SK-N-SH (cell line): ENCODE results near the gene TMEM231. TPM values are rescaled to one million over a fixed set of nuclear protein-coding genes. Genes with fewer than 3 reads are reported as not detected.
"Not testable (repeated sequence)": the region's sequence is repeated elsewhere in the genome, so short reads cannot be mapped to it uniquely, and the experiment has no call there.

Source experiments
- CTCF ChIA-PET: fragments of 300-600, 350-600 bp; formaldehyde crosslinking; extraction: SDS; loops from one replicate; lab custom pipeline; 2021; lab: Yijun Ruan, JAX
- POLR2A ChIA-PET: fragments of 350-600 bp; sonication (Branson Sonifier 250); formaldehyde crosslinking; extraction: SDS; loops from one replicate; lab custom pipeline; 2020; ENCODE audit warnings: antibody characterized with exemption, inconsistent platforms; lab: Yijun Ruan, JAX
- DNase-seq: peaks from one replicate; pipeline ENCODE4 v3.0.0; 2012
- H2AFZ ChIP-seq: fragments of 200-600 bp; sonication (generic); 2 replicates; pipeline ENCODE4 v1.8.1; 2016; ENCODE audit warnings: antibody characterized with exemption, mild to moderate bottlenecking, low read depth
- H3F3A ChIP-seq: fragments of 200-600 bp; sonication (generic); replicated peaks from 2 replicates; pipeline ENCODE3; 2016; ENCODE audit warnings: antibody characterized with exemption, mild to moderate bottlenecking; ENCODE audit not compliant: insufficient read depth
- H3K27ac ChIP-seq, 2 experiments: fragments of 200-500 bp in 1 of 2; fragments of 200-600 bp in 1 of 2; sonication (Bioruptor generic) in 1 of 2; sonication (generic), shearing (Covaris generic) in 1 of 2; 2 replicates each; pipeline versions ENCODE4 v1.5.1 to v1.6.1; 2014 to 2016; ENCODE audit warnings: low read depth in 2 of 2, inconsistent platforms in 1 of 2, low read length in 1 of 2, mild to moderate bottlenecking in 1 of 2, mixed read lengths in 1 of 2
- H3K27me3 ChIP-seq: fragments of 200-600 bp; sonication (generic), shearing (Covaris generic); 2 replicates; pipeline ENCODE4 v1.6.1; 2016; ENCODE audit warnings: mixed run types; ENCODE audit not compliant: insufficient read depth
- H3K36me3 ChIP-seq, 2 experiments: fragments of 200-500 bp in 1 of 2; fragments of 200-600 bp in 1 of 2; sonication (Bioruptor generic) in 1 of 2; sonication (generic) in 1 of 2; replicated peaks in 1 of 2; 2 replicates each; pipeline versions ENCODE3 to v1.5.1; 2014 to 2016; ENCODE audit warnings: low read length in 1 of 2, mild to moderate bottlenecking in 1 of 2; ENCODE audit not compliant: insufficient read depth in 2 of 2, control insufficient read depth in 1 of 2
- H3K4me1 ChIP-seq, 2 experiments: fragments of 200-500 bp in 1 of 2; fragments of 200-600 bp in 1 of 2; sonication (Bioruptor generic) in 1 of 2; sonication (generic), shearing (Covaris generic) in 1 of 2; 2 replicates each; pipeline versions ENCODE4 v1.5.1 to v1.6.1; 2014 to 2016; ENCODE audit warnings: low read depth in 1 of 2, low read length in 1 of 2, mixed run types in 1 of 2; ENCODE audit not compliant: insufficient read depth in 2 of 2, control insufficient read depth in 1 of 2
- H3K4me2 ChIP-seq: fragments of 200-600 bp; sonication (generic), shearing (Covaris generic); 2 replicates; pipeline ENCODE4 v1.6.1; 2017; ENCODE audit warnings: mixed run types
- H3K4me3 ChIP-seq, 2 experiments: fragments of 200-500 bp in 1 of 2; fragments of 200-600 bp in 1 of 2; sonication (Bioruptor generic) in 1 of 2; sonication (generic), shearing (Covaris generic) in 1 of 2; 2 replicates each; pipeline versions ENCODE4 v1.5.1 to v1.8.1; 2014 to 2016; ENCODE audit warnings: low read depth in 2 of 2, inconsistent platforms in 1 of 2, low read length in 1 of 2, mild to moderate bottlenecking in 1 of 2, mixed read lengths in 1 of 2, moderate library complexity in 1 of 2
- H3K79me2 ChIP-seq: fragments of 200-600 bp; sonication (generic); 2 replicates; pipeline ENCODE4 v1.8.1; 2017; ENCODE audit warnings: mild to moderate bottlenecking; ENCODE audit not compliant: insufficient read depth
- H3K9ac ChIP-seq: fragments of 200-600 bp; sonication (generic); 2 replicates; pipeline ENCODE4 v1.6.1; 2017; ENCODE audit warnings: mixed run types
- H3K9me2 ChIP-seq: fragments of 200-600 bp; sonication (generic); 2 replicates; pipeline ENCODE4 v1.6.1; 2017; ENCODE audit warnings: mixed run types
- H3K9me3 ChIP-seq: fragments of 200-600 bp; sonication (generic); 2 replicates; pipeline ENCODE4 v1.6.1; 2017; ENCODE audit warnings: mixed run types, mild to moderate bottlenecking, moderate library complexity
- H4K20me1 ChIP-seq: fragments of 200-600 bp; sonication (generic); 2 replicates; pipeline ENCODE4 v1.6.1; 2017; ENCODE audit warnings: mild to moderate bottlenecking, mixed run types; ENCODE audit not compliant: insufficient read depth
- FOSL2 ChIP-seq: IDR thresholded peaks from 2 replicates; pipeline ENCODE4 v1.4.0; 2012; ENCODE audit warnings: low read depth, mild to moderate bottlenecking, moderate library complexity, borderline replicate concordance
- IRF3 ChIP-seq: fragments of 150-350 bp; IDR thresholded peaks from 2 replicates; pipeline ENCODE4 v1.6.1; 2016; ENCODE audit warnings: mild to moderate bottlenecking, low read depth, low read length
- JUND ChIP-seq: IDR thresholded peaks from 2 replicates; pipeline ENCODE4 v1.4.0; 2012
- MAX ChIP-seq: IDR thresholded peaks from 2 replicates; pipeline ENCODE4 v1.4.0; 2012; ENCODE audit warnings: low read depth
- NFIC ChIP-seq: IDR thresholded peaks from 2 replicates; pipeline ENCODE4 v1.4.0; 2012; ENCODE audit warnings: borderline replicate concordance
- PBX3 ChIP-seq: IDR thresholded peaks from 2 replicates; pipeline ENCODE4; 2012
- RCOR1 ChIP-seq: fragments of 150-350 bp; IDR thresholded peaks from 2 replicates; pipeline ENCODE4 v1.6.1; 2017; ENCODE audit warnings: antibody characterized with exemption, low read length
- RXRA ChIP-seq: IDR thresholded peaks from 2 replicates; pipeline ENCODE4 v1.4.0; 2012; ENCODE audit warnings: low read depth, mild to moderate bottlenecking, borderline replicate concordance
- TCF12 ChIP-seq: IDR thresholded peaks from 2 replicates; pipeline ENCODE4 v1.4.0; 2012
- ZBTB33 ChIP-seq: IDR thresholded peaks from 2 replicates; pipeline ENCODE4 v1.4.0; 2012; ENCODE audit warnings: low read depth, borderline replicate concordance
- WGBS: methylation state at CpG from one replicate; pipeline ENCODE4 v1.1.6; 2017; ENCODE audit warnings: low lambda C conversion rate; 5-methylcytosine and 5-hydroxymethylcytosine counted together
- polyA plus RNA-seq, 3 experiments: library from polyadenylated mRNA; depleted of rRNA; stranded (reverse); fragments of >200 nt; gene quantifications; 2 replicates each; pipeline ENCODE4 v1.2.3, GENCODE V29; 2012

Gene TMEM231
- polyA plus RNA-seq, 1 of the 3 experiments (the other 2 are of a cell fraction): 18.1 TPM

- H2AFZ ChIP-seq: not testable (repeated sequence)
These were observed 57.3 kb downstream of the TMEM231 start for GRCh38 chr16:75498605-75499322.

GRCh38 chr16:75497558-75497957 is 58.5 kb downstream of the TMEM231 start:
- no peaks in the 10 kb centered on the region for H4K20me1 ChIP-seq
- no peak overlapping the region for H3K27ac ChIP-seq
- H3K9me3 ChIP-seq: no peaks in the 10 kb centered on the region
- H3K9me2 ChIP-seq: no peaks in the 10 kb centered on the region
- H3K79me2 ChIP-seq: no peaks in the 10 kb centered on the region
- H3K4me2 ChIP-seq: no peak overlapping the region
- no peak overlapping the region for H3K4me3 ChIP-seq
- 80% methylated on average over 4 of the region's 4 CpGs for WGBS
- H3K36me3 ChIP-seq: no peaks in the 10 kb centered on the region
- no peak overlapping the region for H3K9ac ChIP-seq
- peaks cover 5 to 7% of the 10 kb centered on the region in 2 experiments; a peak in 2 of 4 replicates for H3K4me1 ChIP-seq
- peaks cover 4% of the 10 kb centered on the region for H3F3A ChIP-seq
- ChIA-PET POLR2A (interaction anchor here (0.9 kb wide), 1 partner anchor 18 kb away, joined by 3 read pairs; no protein-coding TSS in a partner anchor), CTCF (interaction anchor here (0.7 to 2.1 kb wide), 9 partner anchors 14 to 298 kb away, joined by 3 to 11 read pairs (median 3); no protein-coding TSS in a partner anchor)
- H2AFZ ChIP-seq: no peak overlapping the region
- no peaks in the 10 kb centered on the region for H3K27me3 ChIP-seq
- TF ChIP-seq RXRA (no peak), MAX (no peak), JUND (no peak), ZBTB33 (no peak), FOSL2 (no peak), TCF12 (no peak), RCOR1 (no peak), IRF3 (no peak)
- no peak for DNase-seq

More at GRCh38 chr16:75498605-75499322, 57.3 kb downstream of the TMEM231 start:
- DNase-seq, H3K4me1 ChIP-seq, H3K27me3 ChIP-seq, POLR2A ChIA-PET, H3K9me3 ChIP-seq, H3K4me3 ChIP-seq, H3K9me2 ChIP-seq, H3F3A ChIP-seq, H3K36me3 ChIP-seq, H4K20me1 ChIP-seq, H3K79me2 ChIP-seq, H3K9ac ChIP-seq, H3K27ac ChIP-seq, H3K4me2 ChIP-seq: not testable (repeated sequence)
- TF ChIP-seq PBX3 (peak; percentile 39), NFIC (peak; percentile 57)
- 21% methylated on average over 9 of the region's 13 CpGs for WGBS
- CTCF ChIA-PET: interaction anchor here (1.3 kb wide), 1 partner anchor 18 kb away, joined by 7 read pairs; no protein-coding TSS in a partner anchor
